Pancreas (tissue), 10 donors: ENCODE results near the gene NUP58. TPM values are rescaled to one million over a fixed set of nuclear protein-coding genes. Genes with fewer than 3 reads are reported as not detected.
"Not testable (repeated sequence)": the region's sequence is repeated elsewhere in the genome, so short reads cannot be mapped to it uniquely, and the experiment has no call there.

Experiments
- ATAC-seq, 4 donors: fragments of 200-7000 bp; cut with Tn5 transposase; one replicate each; pipeline versions ENCODE4 v1.8.0 to v1.9.1; 2020; ENCODE audit warnings: mild to moderate bottlenecking in 4 of 4, moderate library complexity in 4 of 4
- DNase-seq, 6 donors: peaks; one replicate each; pipeline ENCODE4 v3.0.0-alpha.2; 2020
- FAIRE-seq: peaks from 2 replicates; lab custom pipeline; 2012; peaks lifted over from hg19 to GRCh38; lab: Jason Lieb, UNC
- H3K27ac ChIP-seq, 4 donors: fragments of 200-600 bp; sonication (generic); 1 replicate in 3 of 4; 2 replicates in 1 of 4; pipeline versions ENCODE4 v1.5.0 to v1.8.0; 2020
- H3K27me3 ChIP-seq, 4 donors: fragments of 200-600 bp; one replicate each; pipeline ENCODE4 v1.8.0; 2021
- H3K36me3 ChIP-seq, 3 donors: fragments of 200-600 bp; sonication (generic) in 1 of 3; one replicate each; pipeline versions ENCODE4 v1.5.0 to v1.8.0; 2020 to 2021
- H3K4me1 ChIP-seq, 3 donors: fragments of 200-600 bp; one replicate each; pipeline ENCODE4 v1.8.0; 2021
- H3K4me3 ChIP-seq, 4 donors: fragments of 200-600 bp; sonication (generic) in 2 of 4; one replicate each; pipeline versions ENCODE4 v1.5.0 to v1.8.0; 2020 to 2021
- H3K9me3 ChIP-seq, 4 donors: fragments of 200-600 bp; one replicate each; pipeline ENCODE4 v1.8.0; 2021
- WGBS, 2 donors: extraction: QIAGEN DNeasy Blood & Tissue Kit; methylation state at CpG; one replicate each; pipeline ENCODE4 v1.1.7; 2013; 5-methylcytosine and 5-hydroxymethylcytosine counted together
- intact Hi-C, 3 donors: fragments of 100-400 bp; cut with DNase I; formaldehyde crosslinking; loops; one replicate each; pipeline versions ENCODE4 v1.11.1 to v1.14.2; 2022
- polyA plus RNA-seq, 2 donors: library from polyadenylated mRNA; stranded (reverse); fragments of 200-250 nt; gene quantifications; one replicate each; pipeline ENCODE4 v1.2.3, GENCODE V29; 2013
- total RNA-seq, 6 donors: library from RNA; stranded (reverse); fragmentation: NEBNext Ultra II Directional in 4 of 6; extraction: Animal tissue kit (Norgen Biotek cat#: 25700) in 4 of 6; gene quantifications; one replicate each; pipeline versions ENCODE4 v1.2.1 to v1.2.4, GENCODE V29; 2021 to 2023
- TF ChIP-seq, protein P1 (sequence below), 4 donors: fragments of 200-600 bp; sonication (generic) in 3 of 4; IDR thresholded peaks; one replicate each; pipeline versions ENCODE4 v1.5.0 to v1.8.0; 2021; ENCODE audit warnings: antibody characterized with exemption in 4 of 4
- donor health status: healthy with polysubstance abuse.
- donor health status: DM: no; HTN: no; CAD: no; lungs with moderate emphysema.
- donor health status: DM: no; HTN: no; CAD: no.
- donor health status: control.
- donor health status: control.
- donor health status: Bipolar disorder and iron deficiency.
- donor health status: DM: yes; HTN: yes; CAD: no.
- donor health status: DM: no; HTN: no; CAD: no.
- donor health status: DM: no; HTN: no; CAD: no.
- donor health status: DM: yes; HTN: yes; CAD: no.

Gene NUP58
- total and polyA plus RNA-seq, 8 donors, result 6.1 to 22.3 (median 12.6) TPM

DNA sequence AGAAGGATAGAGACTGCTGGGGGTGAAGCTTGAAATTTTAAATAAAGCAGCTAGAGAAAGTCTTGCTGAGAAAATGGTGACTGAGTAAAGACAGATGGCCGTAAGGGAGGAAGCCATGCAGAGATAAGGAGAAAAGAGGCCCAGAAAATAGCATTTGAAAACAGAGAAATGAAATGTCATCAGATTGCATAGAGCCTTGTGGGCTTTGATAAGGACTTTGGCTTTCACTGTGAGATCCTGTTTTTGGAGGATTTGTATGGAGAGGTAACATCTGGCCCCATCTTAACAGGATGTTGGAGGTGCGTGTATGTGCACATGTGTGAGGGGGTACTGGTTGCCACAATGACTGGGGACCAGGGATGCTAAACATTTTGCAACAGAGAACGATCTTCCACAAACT is 50.8 kb downstream of the NUP58 start:
- 48 to 59% methylated on average over 3 of the region's 3 CpGs for whole genome bisulfite sequencing, 2 donors
- TF ChIP-seq, protein P1, sequence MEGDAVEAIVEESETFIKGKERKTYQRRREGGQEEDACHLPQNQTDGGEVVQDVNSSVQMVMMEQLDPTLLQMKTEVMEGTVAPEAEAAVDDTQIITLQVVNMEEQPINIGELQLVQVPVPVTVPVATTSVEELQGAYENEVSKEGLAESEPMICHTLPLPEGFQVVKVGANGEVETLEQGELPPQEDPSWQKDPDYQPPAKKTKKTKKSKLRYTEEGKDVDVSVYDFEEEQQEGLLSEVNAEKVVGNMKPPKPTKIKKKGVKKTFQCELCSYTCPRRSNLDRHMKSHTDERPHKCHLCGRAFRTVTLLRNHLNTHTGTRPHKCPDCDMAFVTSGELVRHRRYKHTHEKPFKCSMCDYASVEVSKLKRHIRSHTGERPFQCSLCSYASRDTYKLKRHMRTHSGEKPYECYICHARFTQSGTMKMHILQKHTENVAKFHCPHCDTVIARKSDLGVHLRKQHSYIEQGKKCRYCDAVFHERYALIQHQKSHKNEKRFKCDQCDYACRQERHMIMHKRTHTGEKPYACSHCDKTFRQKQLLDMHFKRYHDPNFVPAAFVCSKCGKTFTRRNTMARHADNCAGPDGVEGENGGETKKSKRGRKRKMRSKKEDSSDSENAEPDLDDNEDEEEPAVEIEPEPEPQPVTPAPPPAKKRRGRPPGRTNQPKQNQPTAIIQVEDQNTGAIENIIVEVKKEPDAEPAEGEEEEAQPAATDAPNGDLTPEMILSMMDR (IDR thresholded peaks at IDR 0.05), result no peak
- DNase-seq (no peak), FAIRE-seq (no peak), ATAC-seq (no peak)
- no peaks in the 10 kb centered on the region for H3K9me3 ChIP-seq
- H3K36me3 ChIP-seq, result no peaks in the 10 kb centered on the region
- no peak overlapping the region for H3K27ac ChIP-seq
- no peaks in the 10 kb centered on the region for H3K27me3 ChIP-seq
- intact Hi-C loops, result no loop called here
- H3K4me1 ChIP-seq, result no peaks in the 10 kb centered on the region
- no peak overlapping the region for H3K4me3 ChIP-seq

DNA sequence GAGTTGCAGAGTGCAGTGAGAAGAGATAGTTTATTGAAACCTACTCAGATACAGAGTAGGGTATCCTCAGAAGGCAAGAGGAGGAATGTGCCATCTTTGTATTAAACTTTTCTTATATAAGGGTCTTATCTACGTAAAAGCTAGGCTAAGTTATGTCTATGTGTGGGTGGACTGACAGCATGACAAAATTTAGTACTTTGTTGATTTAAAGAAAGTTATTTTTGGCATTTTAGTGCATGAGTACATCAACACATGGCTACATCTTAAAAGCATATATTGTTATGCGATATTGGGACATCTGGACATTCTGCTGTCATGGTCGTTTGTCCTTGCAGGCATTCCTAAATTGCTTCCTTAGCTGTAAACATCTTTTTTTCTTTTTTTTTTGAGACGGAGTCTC is 51.4 kb downstream of the NUP58 start:
- Histone ChIP-seq H3K36me3 (no peaks in the 10 kb centered on the region), H3K9me3 (no peaks in the 10 kb centered on the region), H3K27ac (no peak overlapping the region), H3K4me3 (no peak overlapping the region), H3K4me1 (no peaks in the 10 kb centered on the region), H3K27me3 (no peaks in the 10 kb centered on the region)
- no peak for DNase-seq
- TF ChIP-seq, protein P1 (IDR thresholded peaks at IDR 0.05), result no peak
- intact Hi-C loops, result no loop called here
- no peak for FAIRE-seq
- ATAC-seq, result no peak
- 52 to 70% methylated on average over 4 of the region's 4 CpGs for WGBS, 2 donors

DNA sequence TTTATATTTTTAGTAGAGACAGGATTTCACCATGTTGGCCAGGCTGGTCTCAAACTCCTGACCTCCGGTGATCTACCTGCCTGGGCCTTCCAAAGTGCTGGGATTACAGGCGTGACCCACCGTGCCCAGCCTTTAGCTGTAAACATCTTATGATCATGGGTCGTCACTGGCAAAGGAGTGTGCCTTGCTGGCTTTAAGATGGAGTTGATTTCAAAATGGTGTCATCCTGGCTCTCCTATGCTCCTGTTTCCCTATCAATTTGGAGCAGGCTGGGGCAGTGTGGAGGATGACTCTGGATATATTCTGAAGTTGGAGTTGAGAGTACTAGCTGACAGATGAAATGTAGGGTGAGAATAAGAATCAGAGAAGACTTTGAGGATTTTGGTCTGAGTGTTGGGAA is 51.9 kb downstream of the NUP58 start:
- no peaks in the 10 kb centered on the region for H3K9me3 ChIP-seq
- H3K4me1 ChIP-seq, result no peaks in the 10 kb centered on the region
- no peak for FAIRE-seq
- H3K36me3 ChIP-seq, result no peaks in the 10 kb centered on the region
- H3K4me3 ChIP-seq, result no peak overlapping the region
- intact Hi-C loops, result no loop called here
- no peak for ATAC-seq
- WGBS, 2 donors, result 70 to 84% methylated on average over 4 of the region's 4 CpGs
- H3K27me3 ChIP-seq, result no peaks in the 10 kb centered on the region
- DNase-seq, result no peak
- TF ChIP-seq, protein P1 (IDR thresholded peaks at IDR 0.05), result no peak
- no peak overlapping the region for H3K27ac ChIP-seq

DNA sequence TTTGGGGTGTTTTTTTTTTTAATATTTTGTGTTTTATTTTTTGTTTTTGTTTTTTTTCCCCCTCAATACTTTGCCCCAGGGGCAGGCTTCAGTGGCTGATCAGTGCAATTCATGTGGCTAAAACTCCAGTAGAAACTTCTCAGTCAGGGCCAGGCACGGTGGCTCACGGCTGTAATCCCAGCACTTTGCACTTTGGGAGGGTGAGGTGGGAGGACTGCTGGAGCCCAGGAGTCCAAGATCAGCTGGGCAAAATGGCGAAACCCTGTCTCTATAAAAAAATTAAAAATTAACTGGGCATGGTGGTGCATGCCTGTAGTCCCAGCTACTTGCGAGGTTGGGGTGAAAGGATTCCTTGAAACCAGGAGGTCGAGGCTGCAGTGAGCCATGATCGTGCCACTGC is 53.0 kb downstream of the NUP58 start:
- FAIRE-seq (no peak), DNase-seq (no peak), ATAC-seq (no peak)
- TF ChIP-seq, protein P1 (IDR thresholded peaks at IDR 0.05), result no peak
- 50 to 62% methylated on average over 6 of the region's 6 CpGs for WGBS, 2 donors
- Histone ChIP-seq H3K9me3 (no peaks in the 10 kb centered on the region), H3K27ac (no peak overlapping the region), H3K4me3 (no peak overlapping the region), H3K36me3 (no peaks in the 10 kb centered on the region), H3K4me1 (no peaks in the 10 kb centered on the region), H3K27me3 (no peaks in the 10 kb centered on the region)
- intact Hi-C loops, result no loop called here

DNA sequence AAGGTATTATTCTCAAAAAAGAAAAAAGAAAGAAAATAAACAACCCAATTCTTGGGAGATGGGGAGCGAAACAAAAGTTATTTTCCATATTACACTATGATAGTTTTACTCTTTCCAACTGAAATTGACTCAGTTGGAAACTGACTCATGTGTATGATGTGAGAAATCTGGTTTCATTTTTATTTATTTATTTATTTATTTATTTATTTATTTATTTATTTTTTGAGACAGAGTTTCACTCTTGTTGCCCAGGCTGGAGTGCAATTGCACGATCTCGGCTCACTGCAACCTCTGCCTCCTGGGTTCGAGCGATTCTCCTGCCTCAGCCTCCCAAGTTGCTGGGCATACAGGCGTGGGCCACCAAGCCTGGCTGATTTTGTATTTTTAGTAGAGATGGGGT is 59.0 kb downstream of the NUP58 start:
- DNase-seq, H3K4me3 ChIP-seq, H3K9me3 ChIP-seq, H3K27me3 ChIP-seq, ATAC-seq, H3K27ac ChIP-seq, H3K4me1 ChIP-seq, intact Hi-C loops, H3K36me3 ChIP-seq, FAIRE-seq: not testable (repeated sequence)
- WGBS, 2 donors, result 81 to 93% methylated on average over 6 of the region's 6 CpGs
